NB4 (cell line): ENCODE measurements around the gene RAN.

ENCODE experiments used
- DNase-seq: peaks from one replicate; pipeline ENCODE4 v3.0.0; 2010; ENCODE audit warnings: low read depth
- H3K4me3 ChIP-seq: one replicate; pipeline ENCODE4 v1.5.1; 2011; ENCODE audit warnings: mild to moderate bottlenecking, low read depth, low read length, moderate library complexity
- CTCF ChIP-seq: IDR thresholded peaks from one replicate; pipeline ENCODE4 v1.5.1; 2012; ENCODE audit warnings: low read depth, low read length
- MAX ChIP-seq: IDR thresholded peaks from 2 replicates; pipeline ENCODE4 v1.6.1; 2011; ENCODE audit warnings: low read depth, low read length
- MYC ChIP-seq: IDR thresholded peaks from 2 replicates; pipeline ENCODE4 v1.6.1; 2011; ENCODE audit warnings: low read depth, low read length
- POLR2A ChIP-seq: IDR thresholded peaks from 2 replicates; pipeline ENCODE4 v1.6.1; 2011; ENCODE audit warnings: mild to moderate bottlenecking; ENCODE audit not compliant: insufficient read length; ENCODE audit errors: extremely low read depth

The RAN gene

DNA sequence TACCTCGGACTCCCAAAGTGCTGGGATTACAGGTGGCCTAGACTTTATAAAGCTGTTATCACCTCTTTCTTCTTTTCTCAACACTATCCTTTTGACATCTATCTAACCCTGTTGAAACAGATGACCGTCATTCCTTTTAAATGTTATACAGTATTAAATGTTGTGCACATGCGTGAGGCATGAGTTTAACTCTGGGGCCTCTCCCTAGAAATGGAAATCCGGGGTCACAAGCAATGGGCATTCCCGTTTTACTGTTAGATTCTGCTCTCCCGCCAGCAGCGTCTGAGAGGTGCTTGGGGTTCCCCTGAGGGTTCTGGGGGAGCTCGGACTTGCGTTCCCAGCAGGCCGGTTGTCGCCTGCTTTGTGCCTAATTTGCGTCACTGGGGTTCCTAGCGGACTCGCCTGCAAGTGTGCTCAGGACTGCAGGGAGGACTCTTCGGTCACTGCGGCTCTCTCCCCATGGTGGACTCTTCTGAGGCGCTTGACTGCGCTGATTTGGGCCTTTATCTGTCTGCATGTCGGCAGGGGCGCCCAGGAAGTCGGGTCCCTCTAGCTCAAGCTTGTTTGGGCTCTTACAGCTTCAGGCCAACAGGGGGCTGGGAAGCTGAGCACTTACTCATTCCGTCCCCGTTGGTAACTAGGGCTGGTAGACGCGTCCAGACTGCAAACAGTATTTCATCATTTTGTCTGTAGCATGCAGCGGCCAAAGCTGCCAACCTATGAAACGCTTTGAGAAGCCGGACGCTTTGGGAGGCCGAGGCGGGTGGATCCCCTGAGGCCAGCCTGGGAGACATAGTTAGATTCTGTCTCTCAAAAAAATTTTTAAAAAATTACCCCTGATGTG is 1.2 kb upstream of the RAN start:
- TF ChIP-seq MAX (peak; percentile 72), CTCF (peak; percentile 81), MYC (peak; percentile 76), POLR2A (peak; percentile 64)
- peak overlapping the region; percentile 75 for H3K4me3 ChIP-seq
- DNase-seq = peak; percentile 99

DNA sequence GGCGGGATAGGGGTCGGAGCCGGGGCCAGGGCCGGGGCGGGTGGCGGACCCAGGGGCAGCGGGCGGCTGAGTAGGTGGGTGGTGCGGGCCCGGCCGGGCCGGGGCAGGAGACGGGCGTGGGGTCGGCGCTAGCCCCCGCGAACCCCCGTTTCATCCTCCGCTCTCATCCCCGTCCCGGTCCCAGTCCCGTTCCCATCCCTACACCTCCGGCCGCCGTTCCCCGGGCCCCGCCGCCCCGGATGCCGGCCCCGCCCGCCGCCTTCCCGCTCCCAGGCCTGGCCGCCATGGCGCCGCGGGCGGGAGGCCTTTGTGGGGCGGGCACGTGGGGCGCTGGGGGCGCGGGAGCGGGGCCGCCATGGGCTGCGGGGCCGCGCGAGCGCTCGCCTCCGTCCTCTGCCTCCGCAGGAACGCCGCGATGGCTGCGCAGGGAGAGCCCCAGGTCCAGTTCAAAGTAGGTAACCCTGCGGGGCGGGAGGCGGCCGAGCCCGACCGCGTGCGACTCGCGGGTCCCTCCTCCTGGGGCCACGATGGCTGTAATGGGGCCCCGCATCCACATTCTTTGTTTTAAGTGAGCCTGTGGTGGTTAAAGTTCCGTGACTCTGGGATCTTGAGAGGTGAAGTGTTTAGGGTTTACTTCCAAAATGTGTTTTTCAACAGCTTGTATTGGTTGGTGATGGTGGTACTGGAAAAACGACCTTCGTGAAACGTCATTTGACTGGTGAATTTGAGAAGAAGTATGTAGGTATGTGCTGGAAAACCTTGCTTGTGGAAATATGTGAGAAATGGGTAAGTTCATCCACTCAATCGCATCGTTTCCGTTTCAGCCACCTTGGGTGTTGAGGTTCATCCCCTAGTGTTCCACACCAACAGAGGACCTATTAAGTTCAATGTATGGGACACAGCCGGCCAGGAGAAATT is 572 bp downstream of the RAN start:
- peak; percentile 83 for TF ChIP-seq MYC
- TF ChIP-seq MAX = peak; percentile 75
- no peak for TF ChIP-seq CTCF
- no peak for TF ChIP-seq POLR2A
- DNase-seq = peak; percentile 56
- peak overlapping the region; percentile 93 for H3K4me3 ChIP-seq

DNA sequence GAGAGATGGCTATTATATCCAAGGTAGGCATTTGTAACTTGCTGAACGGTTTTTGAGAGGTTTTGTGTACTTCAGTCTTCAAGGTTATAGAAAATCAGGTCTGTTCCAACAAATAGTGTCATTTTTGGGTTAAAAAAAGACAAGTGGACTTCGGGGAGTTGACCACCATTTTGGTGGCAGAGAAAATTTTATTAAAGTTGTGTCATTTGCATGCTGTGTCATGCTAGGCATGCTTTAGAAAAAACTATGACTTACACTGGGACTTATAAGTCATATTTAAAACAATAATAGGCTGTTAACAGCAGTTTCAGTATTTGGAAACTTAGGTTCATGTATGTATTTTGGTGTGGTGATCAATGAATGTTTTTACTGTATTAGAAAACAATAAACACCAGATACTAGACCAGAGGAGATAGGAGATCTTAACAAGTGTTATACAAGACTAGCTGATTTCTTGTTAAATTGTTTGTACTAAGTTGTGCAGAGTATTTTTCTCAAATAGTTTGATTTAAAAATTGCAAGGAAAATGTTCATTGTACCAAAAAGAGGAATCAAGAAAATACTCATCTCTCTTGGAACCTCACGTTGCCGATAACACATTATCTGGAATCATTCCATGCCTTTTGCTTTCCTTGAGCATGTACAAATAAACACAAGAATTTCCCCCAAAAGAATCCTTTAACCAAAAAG is 1.4 kb downstream of the RAN start:
- no peak for DNase-seq
- H3K4me3 ChIP-seq = peak overlapping the region; percentile 93
- no peak for TF ChIP-seq CTCF
- TF ChIP-seq POLR2A = no peak
- TF ChIP-seq MYC = no peak
- TF ChIP-seq MAX = no peak

DNA sequence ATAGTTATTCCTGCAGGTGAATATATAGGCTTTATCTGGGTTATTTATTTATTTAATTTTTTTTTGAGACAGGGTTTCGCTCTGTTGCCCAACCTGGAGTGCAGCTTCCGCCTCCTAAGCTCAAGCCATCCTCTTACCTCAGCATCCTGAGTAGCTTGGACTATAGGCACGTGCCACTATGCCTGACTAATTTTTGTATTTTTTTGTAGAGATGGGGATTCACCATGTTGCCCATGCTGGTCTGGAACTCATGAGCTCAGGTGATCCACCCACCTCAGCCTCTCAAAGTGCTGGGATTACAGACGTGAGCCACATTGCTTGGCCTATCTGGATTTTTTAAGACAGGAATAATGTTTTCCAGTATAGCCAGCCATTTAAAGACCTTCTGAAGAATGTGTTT is 2.0 kb downstream of the RAN start:
- H3K4me3 ChIP-seq = peak overlapping the region; percentile 93
- no peak for DNase-seq
- TF ChIP-seq MYC (no peak), MAX (no peak), CTCF (no peak), POLR2A (no peak)

GRCh38 chr12:130874696-130875095 is 2.8 kb downstream of the RAN start:
- DNase-seq = no peak
- H3K4me3 ChIP-seq = peak overlapping the region; percentile 93
- TF ChIP-seq MYC (no peak), MAX (no peak), POLR2A (no peak), CTCF (no peak)
